GM12878 (cell line): Measurements from ENCODE around the gene FOXD1. TPM values are rescaled to one million over a fixed set of nuclear protein-coding genes. Genes with fewer than 3 reads are reported as not detected.

ENCODE experiments used
- ATAC-seq: fragments of 200-7000 bp; cut with Tn5 transposase; 3 replicates; pipeline ENCODE4 v1.9.1; 2020; ENCODE audit warnings: mild to moderate bottlenecking, moderate library complexity
- BruUV-seq: library from RNA; stranded (reverse); fragments of 400-500 nt; replicated peaks from 2 replicates; lab custom pipeline; 2021; lab: Mats Ljungman, UMichigan
- CTCF ChIA-PET: fragments of 300-600 bp; sonication (Branson Sonifier 250); formaldehyde crosslinking; extraction: SDS; loops from one replicate; lab custom pipeline; 2021; ENCODE audit warnings: inconsistent platforms; lab: Yijun Ruan, JAX
- POLR2A ChIA-PET: fragments of 350-600 bp; formaldehyde crosslinking; extraction: SDS; loops from one replicate; lab custom pipeline; 2021; ENCODE audit warnings: inconsistent platforms; lab: Charles Lee
- RAD21 ChIA-PET: fragments of 300-600 bp; sonication (Branson Sonifier 250); formaldehyde crosslinking; loops from one replicate; lab custom pipeline; 2023; ENCODE audit warnings: antibody characterized with exemption; ENCODE audit not compliant: unreplicated experiment; lab: Charles Lee
- SMC1A ChIA-PET: fragments of 300-600 bp; sonication (Branson Sonifier 250); formaldehyde crosslinking; loops from one replicate; lab custom pipeline; 2023; ENCODE audit not compliant: unreplicated experiment, uncharacterized antibody; lab: Charles Lee
- DNase-seq: peaks from one replicate; pipeline ENCODE4 v3.0.0-alpha.2; 2011; ENCODE audit warnings: low read depth, low spot score
- FAIRE-seq: peaks from 3 replicates; lab custom pipeline; 2011; peaks lifted over from hg19 to GRCh38; lab: Jason Lieb, UNC
- H2AFZ ChIP-seq: 2 replicates; pipeline ENCODE4 v1.6.0; 2011; ENCODE audit warnings: low read depth, low read length, control low read depth; ENCODE audit not compliant: control insufficient read depth
- H3K27ac ChIP-seq: 2 replicates; pipeline ENCODE4 v1.5.1; 2011; ENCODE audit warnings: control low read depth; ENCODE audit not compliant: control insufficient read depth, insufficient read depth
- H3K27me3 ChIP-seq, 2 experiments: replicated peaks in 1 of 2; 2 replicates each; pipeline versions ENCODE4 v1.6.0 to v1.6.1; 2011; ENCODE audit warnings: low read length in 1 of 2; ENCODE audit not compliant: control insufficient read depth in 2 of 2, insufficient read depth in 2 of 2
- H3K36me3 ChIP-seq, 2 experiments: 2 replicates each; pipeline ENCODE4 v1.5.1; 2011; ENCODE audit warnings: low read length in 1 of 2; ENCODE audit not compliant: control insufficient read depth in 2 of 2, insufficient read depth in 2 of 2
- H3K4me1 ChIP-seq: 2 replicates; pipeline ENCODE4 v1.6.1; 2011; ENCODE audit warnings: mild to moderate bottlenecking, low read length, moderate library complexity, mixed read lengths; ENCODE audit not compliant: control insufficient read depth, insufficient read depth
- H3K4me2 ChIP-seq: 2 replicates; pipeline ENCODE4 v1.6.0; 2011; ENCODE audit warnings: control low read depth; ENCODE audit not compliant: control insufficient read depth, insufficient read depth
- H3K4me3 ChIP-seq: fragments of 200-600 bp; sonication (generic); 2 replicates; pipeline ENCODE4 v1.5.1; 2016
- H3K79me2 ChIP-seq: 2 replicates; pipeline ENCODE4 v1.6.0; 2011; ENCODE audit warnings: low read length; ENCODE audit not compliant: control insufficient read depth, insufficient read depth
- H3K9ac ChIP-seq: 2 replicates; pipeline ENCODE4 v1.8.0; 2011; ENCODE audit warnings: low read length, control low read depth, mixed read lengths; ENCODE audit not compliant: control insufficient read depth, insufficient read depth
- H3K9me3 ChIP-seq: replicated peaks from 3 replicates; pipeline ENCODE4 v1.5.1; 2011; ENCODE audit warnings: mild to moderate bottlenecking, low read length; ENCODE audit not compliant: control insufficient read depth, insufficient read depth
- H4K20me1 ChIP-seq: 2 replicates; pipeline ENCODE4 v1.6.0; 2011; ENCODE audit not compliant: control insufficient read depth, insufficient read depth
- BACH1 ChIP-seq: fragments of 450-650 bp; IDR thresholded peaks from 2 replicates; pipeline ENCODE4 v1.6.1; 2017; ENCODE audit warnings: mild to moderate bottlenecking, borderline replicate concordance
- EGR1 ChIP-seq, 2 experiments: IDR thresholded peaks; 1 replicate in 1 of 2; 2 replicates in 1 of 2; pipeline ENCODE4 v1.6.1; 2011 to 2012; ENCODE audit warnings: low read depth in 2 of 2, low read length in 2 of 2, borderline replicate concordance in 1 of 2, mild to moderate bottlenecking in 1 of 2, moderate library complexity in 1 of 2
- FOS ChIP-seq: IDR thresholded peaks from 3 replicates; pipeline ENCODE4 v1.6.1; 2011; ENCODE audit warnings: borderline replicate concordance; ENCODE audit not compliant: insufficient read length; ENCODE audit errors: extremely low read depth
- JUNB ChIP-seq: IDR thresholded peaks from 2 replicates; pipeline ENCODE4 v1.6.1; 2016; ENCODE audit warnings: antibody characterized with exemption, mild to moderate bottlenecking
- KLF5 ChIP-seq: fragments of 450-650 bp; IDR thresholded peaks from 2 replicates; pipeline ENCODE4 v1.6.1; 2014; ENCODE audit warnings: mild to moderate bottlenecking; ENCODE audit not compliant: partially characterized antibody
- MXI1 ChIP-seq: fragments of 150-350 bp; IDR thresholded peaks from 2 replicates; pipeline ENCODE4 v1.6.1; 2011; ENCODE audit warnings: low read depth, mild to moderate bottlenecking, inconsistent platforms, low read length, improper control_type of control experiment
- NBN ChIP-seq: fragments of 450-650 bp; IDR thresholded peaks from 2 replicates; pipeline ENCODE4 v1.6.1; 2016
- SIN3A ChIP-seq: IDR thresholded peaks from 2 replicates; pipeline ENCODE4 v1.6.1; 2012; ENCODE audit warnings: low read depth, low read length, improper control_type of control experiment
- SPI1 ChIP-seq: IDR thresholded peaks from 2 replicates; pipeline ENCODE4 v1.6.1; 2011; ENCODE audit warnings: low read depth, mild to moderate bottlenecking, low read length, moderate library complexity, borderline replicate concordance; ENCODE audit not compliant: insufficient read depth
- TARDBP ChIP-seq: IDR thresholded peaks from 2 replicates; pipeline ENCODE4 v1.6.1; 2016; ENCODE audit warnings: borderline replicate concordance
- TCF12 ChIP-seq: IDR thresholded peaks from 2 replicates; pipeline ENCODE4 v1.6.1; 2011; ENCODE audit warnings: low read depth, mild to moderate bottlenecking, low read length
- WRNIP1 ChIP-seq: IDR thresholded peaks from 2 replicates; pipeline ENCODE4 v1.6.1; 2011; ENCODE audit warnings: low read depth, low read length, improper control_type of control experiment, borderline replicate concordance
- ZNF384 ChIP-seq: IDR thresholded peaks from 2 replicates; pipeline ENCODE4 v1.6.1; 2012; ENCODE audit warnings: low read depth, mild to moderate bottlenecking, low read length, improper control_type of control experiment, borderline replicate concordance
- WGBS: methylation state at CpG from one replicate; pipeline ENCODE4 v1.1.6; 2016; ENCODE audit warnings: low lambda C conversion rate; ENCODE audit not compliant: insufficient replicate concordance, insufficient coverage; ENCODE audit errors: missing lambda C conversion rate; 5-methylcytosine and 5-hydroxymethylcytosine counted together
- in situ Hi-C: fragments of 300-500 bp; cut with MboI; formaldehyde crosslinking; loops from 9 replicates; pipeline ENCODE4 v1.14.3; 2018; ENCODE audit warnings: mixed read lengths
- intact Hi-C: fragments of 100-400 bp; cut with micrococcal nuclease; formaldehyde crosslinking; loops from one replicate; pipeline ENCODE4 v1.14.2; 2022; ENCODE audit not compliant: unreplicated experiment
- polyA plus RNA-seq, 11 experiments: library from polyadenylated mRNA; depleted of rRNA in 4 of 11; unstranded in 6 of 11; stranded (reverse) in 5 of 11; fragments of >200 nt; fragmentation: Nextera tagmentation in 4 of 11; fragmentation: Illumina TruSeq in 1 of 11; extraction: Ambion mirVana in 4 of 11; extraction: Trizol in 1 of 11; gene quantifications; 1 replicate in 1 of 11; 2 replicates in 10 of 11; pipeline versions ENCODE4 v1.2.1 to v1.2.3, GENCODE V29; 2011 to 2016; ENCODE audit warnings: inconsistent platforms in 2 of 11, missing spikeins in 2 of 11, low read depth in 1 of 11
- total RNA-seq, 4 experiments: library from RNA; depleted of rRNA in 3 of 4; stranded (reverse); fragments of >200 nt in 3 of 4; fragmentation: Illumina TruSeq in 1 of 4; extraction: Trizol in 1 of 4; gene quantifications; 2 replicates each; pipeline versions ENCODE4 v1.2.1 to v1.2.3, GENCODE V29; 2013 to 2021
- TF ChIP-seq, protein P1 (sequence below): fragments of 450-650 bp; IDR thresholded peaks from 2 replicates; pipeline ENCODE4 v1.6.1; 2017; ENCODE audit warnings: mild to moderate bottlenecking
- TF ChIP-seq, protein P2 (sequence below): IDR thresholded peaks from 2 replicates; pipeline ENCODE4 v1.6.1; 2012; ENCODE audit warnings: improper control_type of control experiment, low read depth, low read length; ENCODE audit not compliant: insufficient replicate concordance
- TF ChIP-seq, protein P3 (sequence below): IDR thresholded peaks from 2 replicates; pipeline ENCODE4 v1.6.1; 2012; ENCODE audit warnings: low read length, inconsistent platforms

FOXD1 gene
- total and polyA plus RNA-seq, 10 of the 15 experiments (the other 5 are each of a cell fraction or from before 2014, with no cell fraction given), result not detected

GRCh38 chr5:73426034-73426433 is 22.5 kb downstream of the FOXD1 start (continued):
- TF ChIP-seq, protein P1, sequence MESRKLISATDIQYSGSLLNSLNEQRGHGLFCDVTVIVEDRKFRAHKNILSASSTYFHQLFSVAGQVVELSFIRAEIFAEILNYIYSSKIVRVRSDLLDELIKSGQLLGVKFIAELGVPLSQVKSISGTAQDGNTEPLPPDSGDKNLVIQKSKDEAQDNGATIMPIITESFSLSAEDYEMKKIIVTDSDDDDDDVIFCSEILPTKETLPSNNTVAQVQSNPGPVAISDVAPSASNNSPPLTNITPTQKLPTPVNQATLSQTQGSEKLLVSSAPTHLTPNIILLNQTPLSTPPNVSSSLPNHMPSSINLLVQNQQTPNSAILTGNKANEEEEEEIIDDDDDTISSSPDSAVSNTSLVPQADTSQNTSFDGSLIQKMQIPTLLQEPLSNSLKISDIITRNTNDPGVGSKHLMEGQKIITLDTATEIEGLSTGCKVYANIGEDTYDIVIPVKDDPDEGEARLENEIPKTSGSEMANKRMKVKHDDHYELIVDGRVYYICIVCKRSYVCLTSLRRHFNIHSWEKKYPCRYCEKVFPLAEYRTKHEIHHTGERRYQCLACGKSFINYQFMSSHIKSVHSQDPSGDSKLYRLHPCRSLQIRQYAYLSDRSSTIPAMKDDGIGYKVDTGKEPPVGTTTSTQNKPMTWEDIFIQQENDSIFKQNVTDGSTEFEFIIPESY, result no peak
- no peak for TF ChIP-seq ZNF384
- TF ChIP-seq EGR1 (IDR thresholded peaks at IDR 0.05; ENCODE audit: borderline replicate concordance in 1 of 2, low read depth in 2 of 2, low read length in 2 of 2), result no peak
- no peak for TF ChIP-seq MXI1
- TF ChIP-seq SIN3A, result no peak

GRCh38 chr5:73424556-73424977 is 24.0 kb downstream of the FOXD1 start:
- ChIA-PET SMC1A (no interaction called here), POLR2A (no interaction called here), CTCF (no interaction called here), RAD21 (no interaction called here)
- Histone ChIP-seq H2AFZ (no peak overlapping the region), H3K9ac (no peak overlapping the region), H3K9me3 (peaks cover 2% of the 10 kb centered on the region; the same call in 1 of the 3 replicates), H3K4me1 (no peaks in the 10 kb centered on the region), H3K27me3 (peaks cover 3 to 11% of the 10 kb centered on the region in 2 experiments), H3K27ac (no peak overlapping the region), H4K20me1 (no peaks in the 10 kb centered on the region), H3K4me3 (no peak overlapping the region), H3K36me3 (no peaks in the 10 kb centered on the region), H3K4me2 (no peak overlapping the region), H3K79me2 (no peaks in the 10 kb centered on the region)
- DNase-seq (no peak), FAIRE-seq (no peak), ATAC-seq (no peak)
- WGBS, result 75% methylated on average over 5 of the region's 5 CpGs
- in situ Hi-C loops, result no loop called here
- no TSS peak for BruUV-seq
- intact Hi-C loops, result no loop called here
- no peak for TF ChIP-seq SPI1
- TF ChIP-seq, protein P2, sequence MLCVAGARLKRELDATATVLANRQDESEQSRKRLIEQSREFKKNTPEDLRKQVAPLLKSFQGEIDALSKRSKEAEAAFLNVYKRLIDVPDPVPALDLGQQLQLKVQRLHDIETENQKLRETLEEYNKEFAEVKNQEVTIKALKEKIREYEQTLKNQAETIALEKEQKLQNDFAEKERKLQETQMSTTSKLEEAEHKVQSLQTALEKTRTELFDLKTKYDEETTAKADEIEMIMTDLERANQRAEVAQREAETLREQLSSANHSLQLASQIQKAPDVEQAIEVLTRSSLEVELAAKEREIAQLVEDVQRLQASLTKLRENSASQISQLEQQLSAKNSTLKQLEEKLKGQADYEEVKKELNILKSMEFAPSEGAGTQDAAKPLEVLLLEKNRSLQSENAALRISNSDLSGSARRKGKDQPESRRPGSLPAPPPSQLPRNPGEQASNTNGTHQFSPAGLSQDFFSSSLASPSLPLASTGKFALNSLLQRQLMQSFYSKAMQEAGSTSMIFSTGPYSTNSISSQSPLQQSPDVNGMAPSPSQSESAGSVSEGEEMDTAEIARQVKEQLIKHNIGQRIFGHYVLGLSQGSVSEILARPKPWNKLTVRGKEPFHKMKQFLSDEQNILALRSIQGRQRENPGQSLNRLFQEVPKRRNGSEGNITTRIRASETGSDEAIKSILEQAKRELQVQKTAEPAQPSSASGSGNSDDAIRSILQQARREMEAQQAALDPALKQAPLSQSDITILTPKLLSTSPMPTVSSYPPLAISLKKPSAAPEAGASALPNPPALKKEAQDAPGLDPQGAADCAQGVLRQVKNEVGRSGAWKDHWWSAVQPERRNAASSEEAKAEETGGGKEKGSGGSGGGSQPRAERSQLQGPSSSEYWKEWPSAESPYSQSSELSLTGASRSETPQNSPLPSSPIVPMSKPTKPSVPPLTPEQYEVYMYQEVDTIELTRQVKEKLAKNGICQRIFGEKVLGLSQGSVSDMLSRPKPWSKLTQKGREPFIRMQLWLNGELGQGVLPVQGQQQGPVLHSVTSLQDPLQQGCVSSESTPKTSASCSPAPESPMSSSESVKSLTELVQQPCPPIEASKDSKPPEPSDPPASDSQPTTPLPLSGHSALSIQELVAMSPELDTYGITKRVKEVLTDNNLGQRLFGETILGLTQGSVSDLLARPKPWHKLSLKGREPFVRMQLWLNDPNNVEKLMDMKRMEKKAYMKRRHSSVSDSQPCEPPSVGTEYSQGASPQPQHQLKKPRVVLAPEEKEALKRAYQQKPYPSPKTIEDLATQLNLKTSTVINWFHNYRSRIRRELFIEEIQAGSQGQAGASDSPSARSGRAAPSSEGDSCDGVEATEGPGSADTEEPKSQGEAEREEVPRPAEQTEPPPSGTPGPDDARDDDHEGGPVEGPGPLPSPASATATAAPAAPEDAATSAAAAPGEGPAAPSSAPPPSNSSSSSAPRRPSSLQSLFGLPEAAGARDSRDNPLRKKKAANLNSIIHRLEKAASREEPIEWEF, result no peak
- TF ChIP-seq TCF12, result no peak
- TF ChIP-seq NBN, result no peak
- no peak for TF ChIP-seq TARDBP
- no peak for TF ChIP-seq WRNIP1
- no peak for TF ChIP-seq KLF5
- TF ChIP-seq FOS, result no peak
- TF ChIP-seq JUNB, result no peak
- TF ChIP-seq, protein P3, sequence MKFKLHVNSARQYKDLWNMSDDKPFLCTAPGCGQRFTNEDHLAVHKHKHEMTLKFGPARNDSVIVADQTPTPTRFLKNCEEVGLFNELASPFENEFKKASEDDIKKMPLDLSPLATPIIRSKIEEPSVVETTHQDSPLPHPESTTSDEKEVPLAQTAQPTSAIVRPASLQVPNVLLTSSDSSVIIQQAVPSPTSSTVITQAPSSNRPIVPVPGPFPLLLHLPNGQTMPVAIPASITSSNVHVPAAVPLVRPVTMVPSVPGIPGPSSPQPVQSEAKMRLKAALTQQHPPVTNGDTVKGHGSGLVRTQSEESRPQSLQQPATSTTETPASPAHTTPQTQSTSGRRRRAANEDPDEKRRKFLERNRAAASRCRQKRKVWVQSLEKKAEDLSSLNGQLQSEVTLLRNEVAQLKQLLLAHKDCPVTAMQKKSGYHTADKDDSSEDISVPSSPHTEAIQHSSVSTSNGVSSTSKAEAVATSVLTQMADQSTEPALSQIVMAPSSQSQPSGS, result no peak
- no peak for TF ChIP-seq BACH1
